GM12892 (cell line): ENCODE measurements around the gene SDR42E2.

Source experiments
- POLR2A ChIP-seq: IDR thresholded peaks from 2 replicates; pipeline ENCODE4 v1.6.1; 2011; ENCODE audit warnings: low read depth, low read length, control low read depth
- POLR2AphosphoS5 ChIP-seq: IDR thresholded peaks from 2 replicates; pipeline ENCODE4 v1.6.1; 2011; ENCODE audit warnings: low read depth, low read length, control low read depth

GRCh38 chr16:22139008-22139407, 23.3 kb upstream of the SDR42E2 start:
- no peak for TF ChIP-seq POLR2A
- no peak for TF ChIP-seq POLR2AphosphoS5
